Naive thymus-derived CD8-positive, alpha-beta T cell (primary cell): ENCODE data around the gene NARF. TPM values are rescaled to one million over a fixed set of nuclear protein-coding genes. Genes with fewer than 3 reads are reported as not detected.

Experiments
- ATAC-seq, 2 donors: fragments of 150-1000 bp; cut with Tn5 transposase in 1 of 2; sonication (Bioruptor Pico), chemical (Tn5 transposase) in 1 of 2; 1 replicate in 1 of 2; 2 replicates in 1 of 2; pipeline ENCODE4 v1.10.0; 2021; ENCODE audit warnings: mild to moderate bottlenecking in 2 of 2, moderate library complexity in 2 of 2
- POLR2A ChIA-PET: fragments of 350-600 bp; sonication (Branson Sonifier 250); formaldehyde crosslinking; loops from one replicate; lab custom pipeline; 2021; ENCODE audit warnings: antibody characterized with exemption; lab: Charles Lee
- DNase-seq, 10 donors: peaks; one replicate each; pipeline versions ENCODE4 v3.0.0 to v3.0.0-alpha.2; 2020 to 2022
- H3K27ac Mint-ChIP-seq, 10 donors: one replicate each; pipeline ENCODE4 v1.8.0; 2020 to 2022; ENCODE audit warnings: mild to moderate bottlenecking in 10 of 10, mixed read lengths in 10 of 10, moderate library complexity in 4 of 10, inconsistent platforms in 1 of 10
- H3K27me3 Mint-ChIP-seq, 5 donors: one replicate each; pipeline ENCODE4 v1.8.0; 2021 to 2022; ENCODE audit warnings: mixed read lengths in 5 of 5
- H3K36me3 Mint-ChIP-seq, 3 donors: one replicate each; pipeline ENCODE4 v1.8.0; 2020 to 2022; ENCODE audit warnings: mixed read lengths in 3 of 3, mild to moderate bottlenecking in 2 of 3, inconsistent platforms in 1 of 3
- H3K4me1 Mint-ChIP-seq, 4 donors: one replicate each; pipeline ENCODE4 v1.8.0; 2021 to 2022; ENCODE audit warnings: mixed read lengths in 4 of 4
- H3K4me3 Mint-ChIP-seq, 10 donors: one replicate each; pipeline ENCODE4 v1.8.0; 2020 to 2022; ENCODE audit warnings: mild to moderate bottlenecking in 10 of 10, mixed read lengths in 10 of 10, moderate library complexity in 6 of 10, inconsistent platforms in 1 of 10
- H3K9me3 Mint-ChIP-seq, 9 donors: one replicate each; pipeline ENCODE4 v1.8.0; 2020 to 2022; ENCODE audit warnings: mixed read lengths in 9 of 9, mild to moderate bottlenecking in 3 of 9, inconsistent platforms in 1 of 9, moderate library complexity in 1 of 9
- polyA plus RNA-seq, 3 donors: library from polyadenylated mRNA; unstranded; fragments of 300-500 nt; fragmentation: Illumina TruSeq; gene quantifications; one replicate each; pipeline ENCODE4 v1.2.3, GENCODE V29; 2021
- total RNA-seq, 8 experiments: library from RNA in 2 of 8; stranded (reverse) in 2 of 8; gene quantifications; one replicate each; pipeline ENCODE4 v1.2.3 and lab custom pipeline; 2021 to 2026

The NARF gene
- total and polyA plus RNA-seq, 5 experiments from 2014 or later = 70.1 to 127 (median 93.6) TPM

DNA sequence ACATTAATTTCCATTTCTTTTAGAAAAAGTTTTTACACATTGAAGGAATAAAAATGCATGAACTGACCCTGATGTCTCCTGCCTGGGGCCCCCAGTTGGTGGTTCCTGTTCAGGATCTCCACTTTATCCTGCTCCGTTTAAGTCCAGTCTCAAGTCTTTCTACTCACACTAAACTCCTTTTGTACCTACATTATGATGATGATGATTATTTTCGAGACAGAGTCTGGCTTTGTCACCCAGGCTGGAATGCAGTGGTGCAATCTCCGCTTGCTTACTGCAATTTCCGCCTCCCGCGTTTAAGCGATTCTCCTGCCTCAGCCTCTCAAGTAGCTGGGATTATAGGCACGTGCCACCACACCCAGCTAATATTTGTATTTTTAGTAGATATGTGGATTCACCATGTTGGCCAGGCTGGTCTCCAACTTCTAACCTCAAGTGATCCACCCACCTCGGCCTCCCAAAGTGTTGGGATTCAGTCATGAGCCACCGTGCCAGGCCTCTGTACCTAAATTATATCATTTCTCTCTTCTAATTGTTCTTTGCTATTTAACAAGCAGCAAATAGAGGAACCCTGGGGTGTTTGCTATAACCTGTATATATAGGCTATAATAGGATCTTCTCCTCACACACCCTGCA is 58.8 kb downstream of the NARF start:
- H3K9me3 Mint-ChIP-seq = no peaks in the 10 kb centered on the region
- DNase-seq (no peak), ATAC-seq (no peak)
- H3K4me1 Mint-ChIP-seq = peaks cover 11 to 16% (median 13%) of the 10 kb centered on the region in 4 donors
- POLR2A ChIA-PET = interaction anchor here (0.7 to 1.0 kb wide), 2 partner anchors 10 to 214 kb away, joined by 4 read pairs; no protein-coding TSS in a partner anchor
- no peak overlapping the region for H3K27ac Mint-ChIP-seq
- H3K4me3 Mint-ChIP-seq = peak overlapping the region in 3 of 10 donors; percentile 12 to 20 (median 19)
- no peaks in the 10 kb centered on the region for H3K27me3 Mint-ChIP-seq
- H3K36me3 Mint-ChIP-seq = no peaks in the 10 kb centered on the region

DNA sequence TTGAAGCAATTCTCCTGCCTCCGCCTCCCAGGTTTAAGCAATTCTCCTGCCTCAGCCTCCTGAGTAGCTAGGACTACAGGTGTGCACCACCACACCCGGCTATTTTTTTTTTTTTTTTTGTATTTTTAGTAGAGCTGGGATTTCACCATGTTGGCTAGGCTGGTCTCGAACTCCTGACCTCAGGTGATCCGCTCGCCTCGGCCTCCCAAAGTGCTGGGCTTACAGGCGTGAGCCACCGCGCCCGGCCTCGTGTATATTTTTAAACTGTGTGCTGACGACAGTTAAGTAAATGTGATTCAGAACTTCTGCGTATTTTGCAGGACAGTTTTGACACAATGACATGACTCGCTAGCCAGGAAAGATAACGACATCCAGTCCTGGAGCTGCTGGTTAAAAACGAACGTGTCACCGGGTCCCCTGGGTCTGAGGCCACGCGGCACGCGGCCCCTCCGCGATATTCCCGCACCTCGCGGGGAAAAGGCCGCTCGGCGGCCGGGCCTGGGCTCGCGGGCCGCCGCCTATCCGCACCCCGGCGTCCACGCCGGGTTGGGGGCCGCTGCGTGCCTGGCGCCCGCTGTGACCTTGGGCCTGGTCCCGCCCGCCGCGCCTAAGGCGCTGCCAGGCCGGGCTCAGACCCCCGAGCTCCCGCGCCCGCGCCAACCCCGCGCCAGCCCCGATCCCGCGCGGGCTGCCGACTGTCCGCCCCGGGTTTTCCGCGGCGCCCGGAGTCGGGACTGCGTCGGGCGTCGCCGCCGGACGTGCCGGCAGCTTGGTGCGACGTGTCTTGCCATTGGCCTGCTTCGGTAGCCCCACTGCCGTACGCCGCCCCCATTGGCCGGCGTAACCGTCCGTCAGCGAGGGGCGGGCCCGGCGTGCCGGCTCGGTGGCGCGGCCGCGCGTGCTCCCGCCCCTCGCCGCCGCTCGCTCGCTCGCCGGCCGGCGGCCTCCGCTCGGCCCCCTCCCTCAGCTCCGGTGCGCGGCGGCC is 60.6 kb downstream of the NARF start, which contains the start of gene FOXK2:
Gene FOXK2, plus strand, starts transcription at position 907 of the 985 bp plus-strand sequence. CDS start 157 bp downstream, outside the sequence.
- Mint-ChIP-seq H3K27me3 (no peaks in the 10 kb centered on the region), H3K4me1 (peaks cover 15 to 26% (median 24%) of the 10 kb centered on the region in 4 donors), H3K27ac (peak within 1 kb of the TSS; percentile 26 to 95 (median 90)), H3K4me3 (peak within 1 kb of the TSS; percentile 84 to 97 (median 89)), H3K9me3 (no peaks in the 10 kb centered on the region), H3K36me3 (no peaks in the 10 kb centered on the region)
- POLR2A ChIA-PET = interaction anchor here (0.6 to 2.8 kb wide), 23 partner anchors 9 to 496 kb away, joined by 3 to 42 read pairs (median 3); partner anchors contain the start of genes CENPX, LRRC45, NARF and SLC16A3
- DNase-seq = peak; percentile 90 to 97 (median 95)
- ATAC-seq = peak; percentile 95 to 98

DNA sequence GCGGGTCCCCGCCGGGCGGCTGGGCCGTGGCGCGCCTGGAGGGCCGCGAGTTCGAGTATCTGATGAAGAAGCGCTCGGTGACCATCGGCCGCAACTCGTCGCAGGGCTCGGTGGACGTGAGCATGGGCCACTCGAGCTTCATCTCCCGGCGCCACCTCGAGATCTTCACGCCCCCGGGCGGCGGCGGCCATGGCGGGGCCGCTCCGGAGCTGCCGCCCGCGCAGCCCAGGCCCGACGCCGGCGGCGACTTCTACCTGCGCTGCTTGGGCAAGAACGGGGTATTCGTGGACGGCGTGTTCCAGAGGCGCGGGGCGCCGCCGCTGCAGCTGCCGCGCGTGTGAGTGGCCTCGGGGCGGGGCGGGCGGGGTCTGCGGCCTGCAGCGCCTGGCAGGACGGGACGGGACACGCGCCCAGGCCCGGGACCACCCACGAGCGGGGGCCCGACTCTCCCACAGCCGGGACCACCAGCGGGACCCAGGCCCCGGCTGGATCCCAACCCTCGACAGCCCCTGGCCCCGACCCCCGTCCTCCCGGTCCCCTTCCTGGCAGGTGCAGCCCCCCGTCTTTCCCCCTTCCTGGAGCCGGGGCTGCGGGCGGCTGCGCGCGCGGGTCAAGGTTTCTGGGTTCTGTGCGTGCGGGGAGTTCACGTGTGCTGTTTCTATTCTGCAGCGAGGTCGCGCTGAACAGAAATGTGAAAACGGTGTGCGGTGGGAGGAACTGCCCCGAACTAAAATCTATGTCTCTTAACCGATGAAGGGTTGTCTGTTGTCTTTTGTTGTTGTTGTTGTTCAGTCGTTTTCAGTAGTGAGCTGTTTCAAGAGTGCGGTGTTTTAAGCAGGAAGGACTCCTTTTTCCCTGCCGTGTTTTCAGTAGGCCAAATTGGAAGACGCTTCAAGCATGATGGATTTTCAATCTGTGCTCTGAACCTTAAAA is 61.7 kb downstream of the NARF start:
- Mint-ChIP-seq H3K36me3 (no peaks in the 10 kb centered on the region), H3K27me3 (no peaks in the 10 kb centered on the region), H3K4me1 (peaks cover 17 to 35% (median 32%) of the 10 kb centered on the region in 4 donors), H3K27ac (peak overlapping the region; percentile 26 to 95 (median 90)), H3K9me3 (no peaks in the 10 kb centered on the region), H3K4me3 (peak overlapping the region; percentile 84 to 97 (median 89))
- POLR2A ChIA-PET = interaction anchor here (0.6 to 2.8 kb wide), 14 partner anchors 7 to 497 kb away, joined by 3 to 42 read pairs (median 4); partner anchors contain the start of genes CENPX, LRRC45 and NARF
- peak; percentile 20 to 31 for ATAC-seq
- DNase-seq = peak in 9 of 10 donors; percentile 13 to 49 (median 41)

DNA sequence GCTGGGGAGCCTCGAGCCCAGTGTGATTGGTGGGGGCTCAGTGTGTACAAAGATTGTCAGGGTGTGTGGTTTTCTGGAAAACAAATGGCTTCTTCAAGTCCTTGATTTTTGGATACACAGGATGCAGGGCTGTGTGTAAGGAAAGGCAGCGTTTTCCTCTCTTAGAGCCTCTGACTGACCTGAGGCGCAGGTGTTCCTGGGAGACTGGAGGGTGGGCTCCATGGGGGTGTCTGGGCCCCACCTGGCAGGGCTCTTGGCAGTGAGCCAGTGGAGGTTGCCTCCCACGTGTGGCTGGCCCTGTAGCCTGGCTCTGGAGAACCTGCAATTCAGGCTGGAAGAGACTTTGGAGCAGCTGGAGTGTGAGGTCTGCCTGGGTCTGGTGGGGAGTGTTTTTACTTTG is 66.0 kb downstream of the NARF start:
- Mint-ChIP-seq H3K27me3 (no peaks in the 10 kb centered on the region), H3K36me3 (no peaks in the 10 kb centered on the region), H3K4me1 (peaks cover 35 to 70% (median 65%) of the 10 kb centered on the region in 4 donors), H3K27ac (peak overlapping the region in 7 of 10 donors; percentile 16 to 85 (median 56)), H3K4me3 (peak overlapping the region in 6 of 10 donors; percentile 11 to 59 (median 40)), H3K9me3 (no peaks in the 10 kb centered on the region)
- POLR2A ChIA-PET = interaction anchor here (0.6 kb wide), 1 partner anchor 11 kb away, joined by 12 read pairs; no protein-coding TSS in a partner anchor
- ATAC-seq = no peak
- no peak for DNase-seq

DNA sequence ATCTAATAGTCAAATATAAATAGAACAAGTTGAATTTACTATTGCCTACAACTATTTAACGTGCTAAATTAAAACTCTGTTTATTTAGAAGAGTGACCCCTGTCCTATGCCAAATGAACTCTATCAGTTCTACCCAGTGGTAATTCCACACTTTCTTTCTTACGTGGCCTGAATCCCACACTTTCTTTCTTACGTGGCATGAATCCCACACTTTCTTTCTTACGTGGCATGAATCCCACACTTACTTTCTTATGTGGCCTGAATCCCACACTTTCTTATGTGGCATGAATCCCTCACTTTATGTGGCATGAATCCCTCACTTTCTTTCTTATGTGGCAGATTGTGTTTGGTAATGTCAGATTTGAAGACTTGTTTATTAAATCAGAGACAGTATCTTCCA is 67.2 kb downstream of the NARF start:
- POLR2A ChIA-PET = no interaction called here
- Mint-ChIP-seq H3K27ac (peak overlapping the region in 6 of 10 donors; percentile 1 to 85 (median 54)), H3K27me3 (no peaks in the 10 kb centered on the region), H3K9me3 (no peaks in the 10 kb centered on the region), H3K4me3 (peak overlapping the region in 2 of 10 donors; percentile 25 to 27), H3K36me3 (peaks cover 0 to under 1% (median 0%) of the 10 kb centered on the region in 3 donors), H3K4me1 (peaks cover 36 to 75% (median 69%) of the 10 kb centered on the region in 4 donors)
- ATAC-seq = no peak
- DNase-seq = no peak

DNA sequence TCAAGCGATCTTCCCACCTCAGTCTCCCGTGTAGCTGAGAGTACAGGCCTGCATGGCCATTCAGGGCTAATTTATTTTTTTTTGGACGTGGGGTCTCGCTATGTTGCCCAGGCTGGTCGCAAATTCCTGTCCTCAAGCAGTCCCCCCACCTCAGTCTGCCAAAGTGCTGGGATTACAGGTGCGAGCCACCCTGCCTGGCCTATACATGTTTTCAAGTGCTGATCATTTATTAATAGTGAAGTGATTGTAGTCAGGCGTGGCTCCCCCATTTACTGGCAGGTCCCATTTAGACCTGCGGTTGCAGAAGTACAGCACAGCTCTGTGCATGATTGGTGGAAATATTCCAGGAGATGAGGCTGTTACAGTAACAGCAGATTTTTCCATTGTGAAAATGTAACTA is 69.4 kb downstream of the NARF start:
- Mint-ChIP-seq H3K9me3 (no peaks in the 10 kb centered on the region), H3K4me3 (peak overlapping the region in 6 of 10 donors; percentile 43 to 66 (median 58)), H3K36me3 (peaks cover 0 to 4% (median 0%) of the 10 kb centered on the region in 3 donors), H3K27me3 (no peaks in the 10 kb centered on the region), H3K4me1 (peaks cover 35 to 71% (median 64%) of the 10 kb centered on the region in 4 donors), H3K27ac (peak overlapping the region in 9 of 10 donors; percentile 42 to 79 (median 57))
- POLR2A ChIA-PET = interaction anchor here (1.4 kb wide), 1 partner anchor 9 kb away, joined by 6 read pairs; the partner anchor contains the start of gene FOXK2
- ATAC-seq (peak in 1 of 2 donors; percentile 6), DNase-seq (no peak)

DNA sequence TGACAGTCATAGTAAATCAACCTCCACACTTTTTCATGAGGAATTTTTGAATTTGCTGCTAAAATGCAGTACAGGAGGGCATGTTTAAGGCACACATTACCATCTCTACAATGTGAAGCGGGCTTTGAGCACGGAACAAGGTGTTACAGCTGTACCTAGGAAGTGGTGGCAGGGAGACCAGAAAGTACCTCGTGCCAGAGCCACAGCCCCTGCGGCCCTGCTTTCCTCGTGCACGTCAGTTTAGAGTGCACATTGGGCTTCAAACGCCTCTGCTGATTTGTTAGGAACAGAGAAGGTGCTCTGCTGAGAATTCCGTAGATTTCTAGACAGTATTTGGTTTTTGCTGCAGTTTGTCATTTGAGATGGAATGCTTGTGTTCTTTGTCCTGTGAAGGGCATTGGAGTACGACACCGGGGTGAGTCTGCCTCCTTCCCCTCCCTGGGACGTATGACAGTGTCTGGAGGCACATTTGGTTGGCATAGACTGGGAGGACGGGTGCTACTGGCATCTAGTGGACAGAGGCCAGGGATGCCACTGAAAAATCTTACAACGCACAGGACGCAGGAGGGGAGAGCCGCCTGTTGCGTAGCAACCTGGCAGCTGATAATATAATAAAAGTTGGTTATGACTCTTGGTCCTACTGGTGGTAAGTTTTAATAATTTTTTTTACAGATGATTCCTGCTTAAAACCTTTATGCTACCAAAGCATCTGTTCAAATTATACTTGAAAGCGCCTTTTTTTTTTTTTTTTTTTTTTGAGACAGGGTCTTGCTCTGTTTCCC is 70.1 kb downstream of the NARF start:
- Mint-ChIP-seq H3K4me1 (peaks cover 35 to 68% (median 63%) of the 10 kb centered on the region in 4 donors), H3K27me3 (no peaks in the 10 kb centered on the region), H3K27ac (peak overlapping the region in 9 of 10 donors; percentile 43 to 79 (median 67)), H3K4me3 (peak overlapping the region in 9 of 10 donors; percentile 5 to 66 (median 53)), H3K9me3 (no peaks in the 10 kb centered on the region), H3K36me3 (peaks cover 0 to 4% (median 0%) of the 10 kb centered on the region in 3 donors)
- POLR2A ChIA-PET = interaction anchor here (1.0 to 1.4 kb wide), 2 partner anchors 9 to 10 kb away, joined by 6 to 8 read pairs; partner anchors contain the start of gene FOXK2
- ATAC-seq (peak; percentile 88 to 93), DNase-seq (peak in 5 of 10 donors; percentile 10 to 48 (median 28))

DNA sequence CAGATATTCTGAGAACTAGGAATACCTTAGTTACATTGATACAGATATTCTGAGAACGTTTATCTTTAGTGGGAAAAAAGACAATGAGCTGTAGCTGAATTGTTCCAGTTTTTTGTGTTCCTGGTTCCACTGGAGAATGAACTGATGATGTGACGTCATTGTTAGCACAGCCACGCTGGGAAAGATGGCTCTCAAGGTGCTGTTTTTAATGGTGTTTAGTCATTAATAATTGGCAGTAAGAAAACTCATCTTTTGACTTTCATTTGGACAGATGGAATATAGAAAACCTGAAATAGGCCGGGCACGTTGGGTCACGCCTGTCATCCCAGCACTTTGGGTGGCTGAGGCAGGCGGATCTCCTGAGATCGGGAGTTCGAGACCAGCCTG is 71.4 kb downstream of the NARF start:
- peak overlapping the region in 2 of 10 donors; percentile 12 to 17 for H3K4me3 Mint-ChIP-seq
- H3K27me3 Mint-ChIP-seq = no peaks in the 10 kb centered on the region
- H3K9me3 Mint-ChIP-seq = no peaks in the 10 kb centered on the region
- H3K27ac Mint-ChIP-seq = peak overlapping the region in 2 of 10 donors; percentile 26 to 29
- H3K36me3 Mint-ChIP-seq = peaks cover 0 to 4% (median 0%) of the 10 kb centered on the region in 3 donors
- DNase-seq (no peak), ATAC-seq (no peak)
- POLR2A ChIA-PET = interaction anchor here (0.7 to 1.1 kb wide), 3 partner anchors 10 to 1291 kb away, joined by 4 to 6 read pairs (median 5); partner anchors contain the start of genes FOXK2 and NDUFAF8
- H3K4me1 Mint-ChIP-seq = peaks cover 39 to 74% (median 68%) of the 10 kb centered on the region in 4 donors

DNA sequence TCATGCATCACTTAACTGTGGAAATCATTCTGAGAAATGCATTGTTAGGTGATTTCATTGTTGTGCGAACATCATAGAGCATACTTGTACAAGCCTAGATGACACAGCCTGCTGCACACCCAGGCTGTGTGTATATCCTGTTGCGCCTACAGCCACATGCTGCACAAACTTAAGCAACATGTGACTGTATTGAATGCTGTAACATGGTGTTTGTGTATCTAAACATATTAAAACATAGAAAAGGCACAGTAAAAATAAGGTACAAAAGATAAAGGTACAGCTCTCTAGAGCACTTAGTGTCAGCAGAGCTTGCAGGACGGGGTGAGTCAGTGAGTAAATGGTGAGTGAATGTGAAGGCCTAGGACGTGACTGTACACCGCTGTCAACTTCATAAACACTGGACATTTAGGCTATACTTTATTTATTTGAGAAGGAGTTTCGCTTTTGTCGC is 72.9 kb downstream of the NARF start:
- DNase-seq (no peak), ATAC-seq (no peak)
- H3K27ac Mint-ChIP-seq = peak overlapping the region in 9 of 10 donors; percentile 1 to 81 (median 55)
- peaks cover 0 to 7% (median 0%) of the 10 kb centered on the region in 3 donors for H3K36me3 Mint-ChIP-seq
- H3K4me3 Mint-ChIP-seq = peak overlapping the region in 8 of 10 donors; percentile 2 to 62 (median 27)
- H3K27me3 Mint-ChIP-seq = no peaks in the 10 kb centered on the region
- POLR2A ChIA-PET = interaction anchor here (1.0 kb wide), 1 partner anchor 12 kb away, joined by 3 read pairs; no protein-coding TSS in a partner anchor
- peaks cover 42 to 77% (median 71%) of the 10 kb centered on the region in 4 donors for H3K4me1 Mint-ChIP-seq
- no peaks in the 10 kb centered on the region for H3K9me3 Mint-ChIP-seq

DNA sequence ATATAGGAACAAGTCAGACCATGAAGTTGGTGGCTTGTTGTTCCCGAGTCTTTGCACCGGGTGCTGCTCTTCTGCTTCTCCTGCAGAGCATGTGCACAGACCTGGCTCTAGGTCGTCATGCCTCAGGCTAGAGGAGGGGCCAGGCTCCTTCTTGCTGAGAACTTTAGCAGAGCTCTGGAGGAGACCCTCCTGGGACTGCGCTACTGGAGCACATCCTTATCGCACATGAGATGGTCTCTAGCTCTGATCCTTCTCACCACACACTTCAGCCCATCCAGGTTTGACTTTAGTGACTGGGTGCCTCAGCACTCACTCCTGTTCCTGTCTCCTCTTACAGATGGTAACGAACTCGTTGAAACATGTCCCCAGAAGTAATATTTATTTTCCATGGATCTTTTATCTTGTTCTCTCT is 75.9 kb downstream of the NARF start:
- peak overlapping the region in 4 of 10 donors; percentile 19 to 85 (median 59) for H3K27ac Mint-ChIP-seq
- peaks cover 41 to 72% (median 66%) of the 10 kb centered on the region in 4 donors for H3K4me1 Mint-ChIP-seq
- no peak for ATAC-seq
- peaks cover 0 to 8% (median 0%) of the 10 kb centered on the region in 3 donors for H3K36me3 Mint-ChIP-seq
- H3K27me3 Mint-ChIP-seq = no peaks in the 10 kb centered on the region
- POLR2A ChIA-PET = interaction anchor here (1.3 kb wide), 1 partner anchor 15 kb away, joined by 6 read pairs; the partner anchor contains the start of gene FOXK2
- H3K9me3 Mint-ChIP-seq = no peaks in the 10 kb centered on the region
- no peak for DNase-seq
- peak overlapping the region in 3 of 10 donors; percentile 5 to 50 (median 19) for H3K4me3 Mint-ChIP-seq
